ENCODE measurements around the gene ELF4.

DNA sequence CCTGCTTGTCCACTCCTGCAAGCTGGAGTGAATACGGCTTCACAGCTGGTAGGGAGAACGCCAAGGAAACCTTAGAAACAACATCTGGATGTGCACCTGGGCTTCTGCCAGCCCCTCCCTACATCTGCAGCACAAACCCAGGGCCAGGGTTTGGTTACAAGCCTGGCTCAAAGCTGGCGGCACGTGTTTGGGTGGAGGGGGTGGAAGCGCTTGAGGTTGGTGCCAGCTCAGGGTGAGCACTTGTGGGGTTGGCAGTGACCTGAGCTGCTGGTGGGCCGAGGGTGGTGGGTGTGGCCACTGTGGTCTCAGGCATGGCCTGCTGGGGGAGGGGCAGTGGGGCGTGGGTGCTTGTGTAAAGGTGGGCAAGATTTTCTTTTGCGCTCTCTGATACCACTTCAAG is 15.6 kb downstream of the ELF4 start:
- TF ChIP-seq, protein P1, sequence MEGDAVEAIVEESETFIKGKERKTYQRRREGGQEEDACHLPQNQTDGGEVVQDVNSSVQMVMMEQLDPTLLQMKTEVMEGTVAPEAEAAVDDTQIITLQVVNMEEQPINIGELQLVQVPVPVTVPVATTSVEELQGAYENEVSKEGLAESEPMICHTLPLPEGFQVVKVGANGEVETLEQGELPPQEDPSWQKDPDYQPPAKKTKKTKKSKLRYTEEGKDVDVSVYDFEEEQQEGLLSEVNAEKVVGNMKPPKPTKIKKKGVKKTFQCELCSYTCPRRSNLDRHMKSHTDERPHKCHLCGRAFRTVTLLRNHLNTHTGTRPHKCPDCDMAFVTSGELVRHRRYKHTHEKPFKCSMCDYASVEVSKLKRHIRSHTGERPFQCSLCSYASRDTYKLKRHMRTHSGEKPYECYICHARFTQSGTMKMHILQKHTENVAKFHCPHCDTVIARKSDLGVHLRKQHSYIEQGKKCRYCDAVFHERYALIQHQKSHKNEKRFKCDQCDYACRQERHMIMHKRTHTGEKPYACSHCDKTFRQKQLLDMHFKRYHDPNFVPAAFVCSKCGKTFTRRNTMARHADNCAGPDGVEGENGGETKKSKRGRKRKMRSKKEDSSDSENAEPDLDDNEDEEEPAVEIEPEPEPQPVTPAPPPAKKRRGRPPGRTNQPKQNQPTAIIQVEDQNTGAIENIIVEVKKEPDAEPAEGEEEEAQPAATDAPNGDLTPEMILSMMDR (IDR thresholded peaks at IDR 0.05) = no peak
- no peak for TF ChIP-seq FOXP4 (CRISPR knock-in tag; IDR thresholded peaks at IDR 0.05)
- TF ChIP-seq NFYB (CRISPR knock-in tag; conservative IDR thresholded peaks at IDR 0.05; ENCODE audit: low read depth) = no peak
- TF ChIP-seq, protein P2, sequence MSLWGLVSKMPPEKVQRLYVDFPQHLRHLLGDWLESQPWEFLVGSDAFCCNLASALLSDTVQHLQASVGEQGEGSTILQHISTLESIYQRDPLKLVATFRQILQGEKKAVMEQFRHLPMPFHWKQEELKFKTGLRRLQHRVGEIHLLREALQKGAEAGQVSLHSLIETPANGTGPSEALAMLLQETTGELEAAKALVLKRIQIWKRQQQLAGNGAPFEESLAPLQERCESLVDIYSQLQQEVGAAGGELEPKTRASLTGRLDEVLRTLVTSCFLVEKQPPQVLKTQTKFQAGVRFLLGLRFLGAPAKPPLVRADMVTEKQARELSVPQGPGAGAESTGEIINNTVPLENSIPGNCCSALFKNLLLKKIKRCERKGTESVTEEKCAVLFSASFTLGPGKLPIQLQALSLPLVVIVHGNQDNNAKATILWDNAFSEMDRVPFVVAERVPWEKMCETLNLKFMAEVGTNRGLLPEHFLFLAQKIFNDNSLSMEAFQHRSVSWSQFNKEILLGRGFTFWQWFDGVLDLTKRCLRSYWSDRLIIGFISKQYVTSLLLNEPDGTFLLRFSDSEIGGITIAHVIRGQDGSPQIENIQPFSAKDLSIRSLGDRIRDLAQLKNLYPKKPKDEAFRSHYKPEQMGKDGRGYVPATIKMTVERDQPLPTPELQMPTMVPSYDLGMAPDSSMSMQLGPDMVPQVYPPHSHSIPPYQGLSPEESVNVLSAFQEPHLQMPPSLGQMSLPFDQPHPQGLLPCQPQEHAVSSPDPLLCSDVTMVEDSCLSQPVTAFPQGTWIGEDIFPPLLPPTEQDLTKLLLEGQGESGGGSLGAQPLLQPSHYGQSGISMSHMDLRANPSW (CRISPR knock-in tag; conservative IDR thresholded peaks at IDR 0.05; ENCODE audit: low read depth) = no peak
- no peak for TF ChIP-seq ZNF671 (CRISPR knock-in tag; IDR thresholded peaks at IDR 0.05)
- TF ChIP-seq NR2C2 (CRISPR knock-in tag; IDR thresholded peaks at IDR 0.05) = no peak

Data from WTC11 (cell line).